ENCODE results near the gene CSNK1D.
A peak's percentile ranks its signal among the peaks of the same experiment; 100 is the strongest.

Gene CSNK1D

DNA sequence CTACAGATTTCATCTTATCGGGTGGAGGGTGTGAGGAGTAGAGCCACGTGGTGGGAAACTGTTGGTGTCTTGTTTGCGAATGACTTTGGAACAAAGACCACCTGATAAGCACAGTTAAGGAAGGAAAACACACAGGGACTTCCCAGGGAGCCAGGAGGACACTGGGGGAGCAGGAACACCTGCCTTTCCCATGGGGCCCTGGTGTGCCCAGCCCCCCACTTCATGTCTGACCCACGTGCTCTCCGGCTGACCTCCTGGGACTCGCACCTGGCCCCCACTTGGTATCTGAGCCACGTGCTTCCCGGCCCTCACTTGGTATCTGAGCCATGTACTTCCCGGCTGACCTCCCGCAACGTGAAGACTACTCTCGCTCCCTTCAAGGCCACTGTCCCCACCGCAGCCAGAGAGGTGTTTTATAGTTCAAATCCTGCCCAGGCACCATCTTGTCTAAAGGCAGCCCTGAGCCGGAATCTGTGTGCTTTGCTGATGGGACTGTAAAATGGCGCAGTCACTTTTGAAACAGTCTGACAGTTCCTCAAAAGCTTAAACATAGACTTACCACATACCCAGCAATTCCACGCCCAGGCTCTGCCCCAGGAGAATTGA is 5.4 kb upstream of the CSNK1D start:
- Mint-ChIP-seq H3K36me3 (ENCODE audit: low read depth) (peaks cover 7% of the 10 kb centered on the region), H3K4me3 (peak overlapping the region; percentile 45), H3K9me3 (no peaks in the 10 kb centered on the region), H3K4me1 (ENCODE audit: low read depth) (peaks cover 79% of the 10 kb centered on the region), H3K27ac (peak overlapping the region; percentile 96), H3K27me3 (peaks cover 10% of the 10 kb centered on the region)
- intact Hi-C loops (cut with micrococcal nuclease), result no loop called here

DNA sequence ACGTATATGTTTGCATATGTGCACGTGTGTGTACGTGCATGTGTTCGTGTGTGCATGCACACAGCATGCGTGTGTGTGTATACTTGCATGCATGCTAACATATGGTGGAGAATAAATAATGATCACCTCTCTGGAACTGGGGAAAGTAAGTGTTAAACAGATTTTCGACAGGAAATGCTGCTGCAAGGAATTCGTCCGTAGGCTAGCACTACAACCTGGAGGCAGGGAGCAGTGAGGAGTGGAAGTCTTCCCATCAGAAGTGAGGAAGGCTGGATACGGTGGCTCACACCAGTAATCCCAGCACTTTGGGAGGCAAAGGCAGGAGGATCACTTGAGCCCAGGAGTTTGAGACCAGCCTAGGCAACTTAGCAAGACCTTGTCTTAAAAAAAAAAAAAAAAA is 4.8 kb upstream of the CSNK1D start:
- H3K36me3 Mint-ChIP-seq (ENCODE audit: low read depth), result peaks cover 12% of the 10 kb centered on the region
- H3K27me3 Mint-ChIP-seq, result peaks cover 4% of the 10 kb centered on the region
- no peak overlapping the region for H3K4me3 Mint-ChIP-seq
- intact Hi-C loops (cut with micrococcal nuclease), result no loop called here
- H3K27ac Mint-ChIP-seq, result peak overlapping the region; percentile 96
- H3K9me3 Mint-ChIP-seq, result no peaks in the 10 kb centered on the region
- peaks cover 73% of the 10 kb centered on the region for H3K4me1 Mint-ChIP-seq (ENCODE audit: low read depth)

DNA sequence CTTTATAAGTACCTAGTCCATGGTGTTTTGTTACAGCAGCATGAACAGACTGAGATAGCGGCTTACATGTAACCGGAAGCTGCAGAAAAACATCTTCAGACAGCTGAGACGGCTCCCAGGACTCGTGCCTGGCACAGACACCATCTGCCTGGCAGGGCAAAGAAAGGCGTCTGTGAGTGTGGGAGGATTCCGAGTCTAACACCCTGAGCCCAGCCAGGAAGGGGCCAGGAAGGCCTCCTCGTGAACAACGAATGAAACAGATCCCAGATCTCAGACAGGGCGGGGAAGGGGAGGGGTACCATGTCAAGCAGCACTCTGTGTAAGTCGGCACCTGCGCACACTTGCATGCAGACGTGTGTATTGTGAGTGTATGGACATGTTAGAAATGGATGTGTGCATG is 4.4 kb upstream of the CSNK1D start:
- H3K27me3 Mint-ChIP-seq, result peaks cover 3% of the 10 kb centered on the region
- H3K36me3 Mint-ChIP-seq (ENCODE audit: low read depth), result peaks cover 15% of the 10 kb centered on the region
- no peaks in the 10 kb centered on the region for H3K9me3 Mint-ChIP-seq
- no peak overlapping the region for H3K4me3 Mint-ChIP-seq
- H3K4me1 Mint-ChIP-seq (ENCODE audit: low read depth), result peaks cover 69% of the 10 kb centered on the region
- peak overlapping the region; percentile 96 for H3K27ac Mint-ChIP-seq
- intact Hi-C loops (cut with micrococcal nuclease), result no loop called here

DNA sequence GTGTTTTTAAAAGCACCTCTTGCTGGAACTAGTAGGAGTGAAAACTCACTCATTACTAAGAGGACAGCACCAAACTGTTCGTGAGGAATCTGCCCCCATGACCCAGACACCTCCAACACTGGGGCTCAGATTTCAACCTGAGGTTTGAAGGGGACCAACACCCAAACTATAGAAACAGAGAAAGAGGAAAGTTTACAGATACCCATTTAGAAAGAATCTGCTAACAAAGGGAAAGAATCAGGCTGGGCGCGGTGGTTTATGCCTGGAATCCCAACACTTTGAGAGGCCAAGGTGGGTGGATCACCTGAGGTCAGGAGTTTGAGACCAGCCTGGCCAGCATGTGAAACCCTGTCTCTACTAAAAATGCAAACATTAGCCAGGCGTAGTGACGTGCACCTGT is 3.4 kb upstream of the CSNK1D start:
- intact Hi-C loops (cut with micrococcal nuclease), result no loop called here
- H3K9me3 Mint-ChIP-seq, result no peaks in the 10 kb centered on the region
- peaks cover 3% of the 10 kb centered on the region for H3K27me3 Mint-ChIP-seq
- no peak overlapping the region for H3K4me3 Mint-ChIP-seq
- H3K27ac Mint-ChIP-seq, result peak overlapping the region; percentile 40
- H3K36me3 Mint-ChIP-seq (ENCODE audit: low read depth), result peaks cover 23% of the 10 kb centered on the region
- peaks cover 68% of the 10 kb centered on the region for H3K4me1 Mint-ChIP-seq (ENCODE audit: low read depth)

DNA sequence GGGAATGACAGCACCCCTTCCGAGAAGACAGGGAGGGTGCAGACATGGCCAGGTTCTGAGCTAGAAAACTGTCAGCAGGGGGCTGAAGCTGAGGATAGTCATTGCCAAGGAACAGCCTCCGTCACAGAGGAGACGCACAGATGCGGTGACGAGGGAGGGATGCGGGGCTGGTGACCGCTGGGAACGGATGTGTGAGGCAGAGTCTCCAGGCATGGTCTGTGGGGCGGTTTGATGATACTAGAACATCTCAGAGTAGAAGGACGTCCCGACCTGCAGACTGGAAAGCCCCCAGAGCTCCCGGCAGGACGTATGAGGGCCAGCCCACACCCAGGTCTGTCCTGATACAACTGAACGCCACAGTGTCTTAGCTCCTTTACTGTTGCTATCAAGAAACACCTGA is 1.8 kb upstream of the CSNK1D start:
- peaks cover 68% of the 10 kb centered on the region for H3K4me1 Mint-ChIP-seq (ENCODE audit: low read depth)
- no peaks in the 10 kb centered on the region for H3K9me3 Mint-ChIP-seq
- no peaks in the 10 kb centered on the region for H3K27me3 Mint-ChIP-seq
- peaks cover 39% of the 10 kb centered on the region for H3K36me3 Mint-ChIP-seq (ENCODE audit: low read depth)
- no peak overlapping the region for H3K4me3 Mint-ChIP-seq
- intact Hi-C loops (cut with micrococcal nuclease), result no loop called here
- H3K27ac Mint-ChIP-seq, result peak overlapping the region; percentile 10

DNA sequence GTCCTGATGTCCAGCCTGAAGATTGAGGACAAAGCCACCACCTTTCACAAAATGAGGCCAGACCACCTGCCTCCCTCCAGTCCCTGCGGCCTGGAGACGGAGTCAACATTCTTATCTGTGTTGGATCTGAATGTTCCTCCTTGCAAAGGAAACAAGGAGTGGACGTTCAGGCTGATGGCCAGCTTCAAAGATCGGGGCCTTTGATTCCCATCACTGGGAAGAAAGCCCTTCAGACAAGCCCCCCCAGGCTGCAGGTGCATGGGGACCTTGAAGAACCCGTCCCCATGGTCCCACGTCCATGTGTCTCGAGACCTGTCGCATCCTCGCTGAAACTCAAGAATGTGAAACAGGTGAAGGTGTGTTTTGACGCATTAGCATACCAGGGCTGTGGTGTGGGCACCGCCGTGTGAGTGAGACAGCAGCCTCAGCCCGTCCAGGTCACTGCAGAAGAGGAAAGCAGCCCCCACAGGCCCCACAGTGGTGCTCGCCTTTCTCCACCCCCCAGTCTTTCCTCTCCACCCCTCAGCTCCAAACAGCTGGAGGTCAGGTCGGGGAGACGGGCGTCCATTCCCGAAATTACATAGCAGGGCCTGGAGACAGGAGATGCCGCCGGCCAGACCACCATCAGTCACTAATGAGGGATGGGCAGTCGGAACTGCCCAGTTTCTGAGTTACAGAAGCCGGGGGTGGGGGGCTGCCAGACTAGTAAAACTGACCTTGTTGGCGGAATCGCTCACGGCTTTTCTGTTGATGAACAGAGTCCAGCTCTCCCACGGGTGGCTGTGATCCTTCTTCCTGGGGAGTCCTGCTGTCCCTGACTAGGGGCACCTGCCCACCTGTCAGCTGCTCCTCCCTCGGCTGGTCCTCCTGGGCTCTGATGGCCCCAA is 877 bp upstream of the CSNK1D start:
- peak overlapping the region; percentile 99 for H3K27ac Mint-ChIP-seq
- intact Hi-C loops (cut with micrococcal nuclease), result no loop called here
- peak overlapping the region; percentile 89 for H3K4me3 Mint-ChIP-seq

DNA sequence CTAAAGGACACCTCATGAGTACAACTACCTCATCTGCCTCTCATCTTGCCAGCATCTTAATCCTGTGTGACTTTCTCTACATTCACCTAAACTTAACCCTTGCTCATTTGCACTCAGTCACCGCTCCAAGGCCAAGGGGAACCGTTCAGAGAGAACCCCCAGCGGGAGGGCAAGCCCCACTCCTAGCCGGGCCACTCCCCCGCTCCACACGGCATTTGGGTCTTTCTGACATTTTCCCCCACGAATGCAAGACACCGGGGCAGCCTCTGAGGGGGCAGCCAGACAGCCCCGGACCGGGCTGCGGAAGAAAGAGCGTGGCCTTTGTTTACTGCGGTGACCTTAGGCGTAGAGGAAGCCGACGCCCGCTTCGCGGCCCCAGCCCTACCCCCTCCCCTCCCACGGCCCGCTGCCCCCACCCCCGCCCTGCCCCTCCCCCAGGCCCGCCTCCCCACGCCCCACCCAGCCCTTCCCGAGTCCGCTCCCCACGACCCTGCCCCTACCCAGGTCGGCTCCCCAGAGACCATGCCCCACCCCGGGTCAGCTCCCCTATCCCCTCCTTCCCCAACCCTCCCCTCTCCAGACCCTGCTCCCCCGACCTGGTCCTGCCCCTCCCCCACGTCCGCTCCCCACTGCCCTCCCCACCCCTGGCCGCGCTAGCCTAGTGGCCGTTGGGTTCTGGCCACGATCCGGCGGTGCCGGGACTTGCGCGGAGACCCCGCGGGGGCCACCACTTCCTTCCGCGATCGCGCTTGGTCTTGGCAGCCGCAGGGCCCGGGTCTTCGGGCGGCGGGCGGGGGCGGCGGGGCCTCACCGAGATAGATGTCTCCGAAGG is 789 bp downstream of the CSNK1D start:
- no peaks in the 10 kb centered on the region for H3K27me3 Mint-ChIP-seq
- intact Hi-C loops (cut with micrococcal nuclease), result no loop called here
- H3K27ac Mint-ChIP-seq, result peak overlapping the region; percentile 99
- H3K4me1 Mint-ChIP-seq (ENCODE audit: low read depth), result peaks cover 73% of the 10 kb centered on the region
- H3K9me3 Mint-ChIP-seq, result no peaks in the 10 kb centered on the region
- peak overlapping the region; percentile 89 for H3K4me3 Mint-ChIP-seq
- peaks cover 59% of the 10 kb centered on the region for H3K36me3 Mint-ChIP-seq (ENCODE audit: low read depth)

More for the DNA sequence above, 877 bp upstream of the CSNK1D start:
- H3K9me3 Mint-ChIP-seq, result no peaks in the 10 kb centered on the region
- H3K4me1 Mint-ChIP-seq (ENCODE audit: low read depth), result peaks cover 73% of the 10 kb centered on the region
- no peaks in the 10 kb centered on the region for H3K27me3 Mint-ChIP-seq
- H3K36me3 Mint-ChIP-seq (ENCODE audit: low read depth), result peaks cover 49% of the 10 kb centered on the region

DNA sequence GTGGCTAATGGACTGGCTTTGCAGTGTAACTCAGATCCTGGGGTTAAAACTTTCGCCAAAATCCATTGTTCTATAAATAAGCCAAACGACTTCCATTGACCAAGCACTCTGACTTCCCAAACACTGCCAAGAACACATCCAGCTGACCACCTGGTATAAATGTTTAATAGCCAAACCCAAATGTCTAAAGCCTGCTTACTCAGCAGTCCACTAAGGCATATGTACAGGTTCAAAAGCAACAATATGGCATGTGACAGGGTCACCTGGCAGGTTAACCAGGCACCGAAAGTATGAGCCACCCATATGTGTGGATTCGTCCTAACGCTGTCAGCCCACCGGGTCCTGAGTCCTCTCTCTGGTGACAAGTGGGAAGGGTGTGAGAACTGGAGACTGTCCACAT is 2.1 kb downstream of the CSNK1D start:
- intact Hi-C loops (cut with micrococcal nuclease), result no loop called here
- Mint-ChIP-seq H3K9me3 (no peaks in the 10 kb centered on the region), H3K36me3 (ENCODE audit: low read depth) (peaks cover 71% of the 10 kb centered on the region), H3K27me3 (no peaks in the 10 kb centered on the region), H3K4me3 (no peak overlapping the region), H3K27ac (no peak overlapping the region), H3K4me1 (ENCODE audit: low read depth) (peaks cover 72% of the 10 kb centered on the region)

DNA sequence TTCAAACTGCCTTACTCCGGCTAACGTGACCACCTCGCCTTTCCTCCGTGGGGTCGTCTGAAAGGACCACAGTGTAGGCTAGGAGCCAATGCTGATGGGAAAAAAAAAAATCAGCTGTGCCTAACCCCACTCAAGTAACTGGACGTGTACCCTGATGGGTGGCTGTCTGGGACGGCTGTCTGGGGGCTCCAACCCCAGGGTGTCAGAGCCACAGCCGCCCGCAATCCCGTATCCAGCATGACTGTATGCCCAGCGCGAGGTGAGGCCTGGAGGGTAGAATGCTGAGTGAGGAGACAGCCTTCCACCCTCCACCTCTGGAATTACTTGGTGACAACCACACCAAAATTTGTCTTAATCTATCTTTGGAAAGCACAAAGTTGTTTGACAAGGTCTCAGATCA is 2.8 kb downstream of the CSNK1D start:
- peak overlapping the region; percentile 41 for H3K27ac Mint-ChIP-seq

DNA sequence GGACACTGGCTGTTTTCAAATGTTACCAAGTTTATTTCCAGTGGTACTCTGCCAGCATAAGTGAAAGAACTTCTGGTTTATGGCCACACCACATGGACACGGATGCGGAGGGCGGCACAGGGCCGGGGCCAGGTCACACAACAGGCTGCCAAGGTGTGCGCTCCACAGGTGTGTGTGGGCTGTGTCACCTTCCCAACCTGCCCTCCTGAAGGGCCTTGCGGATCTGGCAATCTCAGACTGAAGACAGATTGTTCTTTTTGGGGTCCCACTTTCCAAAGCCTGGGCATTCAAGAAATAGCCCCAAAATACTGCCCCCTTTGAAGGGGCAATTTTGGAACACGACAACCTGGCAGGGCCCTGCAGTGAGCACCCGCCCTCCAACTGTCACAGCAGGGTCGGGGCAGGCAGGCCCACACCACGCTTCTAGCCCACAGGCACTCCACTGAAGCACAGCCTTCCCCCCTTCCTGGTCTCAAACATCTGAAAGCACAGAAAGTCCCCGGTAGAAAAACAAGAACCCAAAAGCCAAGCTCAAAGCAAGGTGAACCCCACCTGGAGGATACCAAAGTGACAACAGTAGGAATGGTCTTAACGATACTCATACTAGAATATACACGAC is 3.5 kb downstream of the CSNK1D start:
- Mint-ChIP-seq H3K4me1 (ENCODE audit: low read depth) (peaks cover 73% of the 10 kb centered on the region), H3K27ac (peak overlapping the region; percentile 41), H3K4me3 (peak overlapping the region; percentile 7), H3K27me3 (no peaks in the 10 kb centered on the region), H3K9me3 (no peaks in the 10 kb centered on the region), H3K36me3 (ENCODE audit: low read depth) (peaks cover 85% of the 10 kb centered on the region)
- intact Hi-C loops (cut with micrococcal nuclease), result loop anchor here (10.0 kb wide), 1 partner anchor 45 kb away; the partner anchor contains the start of gene CD7

More for the DNA sequence above, 2.8 kb downstream of the CSNK1D start:
- intact Hi-C loops (cut with micrococcal nuclease), result no loop called here
- Mint-ChIP-seq H3K36me3 (ENCODE audit: low read depth) (peaks cover 79% of the 10 kb centered on the region), H3K4me3 (peak overlapping the region; percentile 7), H3K27me3 (no peaks in the 10 kb centered on the region), H3K9me3 (no peaks in the 10 kb centered on the region), H3K4me1 (ENCODE audit: low read depth) (peaks cover 76% of the 10 kb centered on the region)

DNA sequence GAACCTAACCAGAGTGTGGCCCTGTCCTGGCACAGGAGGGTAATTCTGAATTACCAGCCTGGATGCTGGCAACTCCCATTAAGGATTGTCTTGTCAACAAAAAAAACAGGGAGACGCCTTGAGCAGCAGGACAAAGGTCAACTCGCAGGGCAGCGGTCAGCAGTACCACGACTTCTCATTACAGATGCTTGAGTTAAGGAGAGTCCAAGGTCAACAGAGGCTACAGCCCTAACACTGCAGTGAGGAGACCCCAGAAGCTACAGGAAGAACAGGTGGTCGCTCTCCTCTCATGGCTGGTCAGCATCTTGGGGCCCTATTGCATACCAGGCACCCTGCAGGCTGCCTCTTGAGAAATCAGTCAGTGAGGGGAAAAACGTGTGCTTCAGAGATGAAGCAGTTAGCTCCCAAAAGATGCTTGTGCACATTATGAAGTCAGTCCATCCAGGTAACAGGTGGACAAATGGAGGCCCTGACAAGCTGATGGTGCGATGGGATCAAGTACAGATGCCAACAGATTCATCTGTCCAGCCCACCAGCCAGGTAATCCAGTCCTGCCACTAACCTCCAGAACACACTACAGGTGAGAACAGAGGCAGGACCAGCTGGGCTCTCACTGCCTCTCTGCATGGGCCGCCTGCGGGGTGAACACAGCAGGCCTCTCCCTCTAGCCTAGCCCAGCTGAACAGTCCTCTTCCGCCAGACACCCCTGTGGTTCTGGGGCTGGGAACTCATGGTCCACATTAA is 4.2 kb downstream of the CSNK1D start:
- Mint-ChIP-seq H3K27ac (peak overlapping the region; percentile 41), H3K27me3 (no peaks in the 10 kb centered on the region), H3K4me3 (no peak overlapping the region), H3K9me3 (no peaks in the 10 kb centered on the region), H3K36me3 (ENCODE audit: low read depth) (peaks cover 92% of the 10 kb centered on the region), H3K4me1 (ENCODE audit: low read depth) (peaks cover 70% of the 10 kb centered on the region)
- intact Hi-C loops (cut with micrococcal nuclease), result loop anchor here (10.0 kb wide), 1 partner anchor 45 kb away; the partner anchor contains the start of gene CD7

DNA sequence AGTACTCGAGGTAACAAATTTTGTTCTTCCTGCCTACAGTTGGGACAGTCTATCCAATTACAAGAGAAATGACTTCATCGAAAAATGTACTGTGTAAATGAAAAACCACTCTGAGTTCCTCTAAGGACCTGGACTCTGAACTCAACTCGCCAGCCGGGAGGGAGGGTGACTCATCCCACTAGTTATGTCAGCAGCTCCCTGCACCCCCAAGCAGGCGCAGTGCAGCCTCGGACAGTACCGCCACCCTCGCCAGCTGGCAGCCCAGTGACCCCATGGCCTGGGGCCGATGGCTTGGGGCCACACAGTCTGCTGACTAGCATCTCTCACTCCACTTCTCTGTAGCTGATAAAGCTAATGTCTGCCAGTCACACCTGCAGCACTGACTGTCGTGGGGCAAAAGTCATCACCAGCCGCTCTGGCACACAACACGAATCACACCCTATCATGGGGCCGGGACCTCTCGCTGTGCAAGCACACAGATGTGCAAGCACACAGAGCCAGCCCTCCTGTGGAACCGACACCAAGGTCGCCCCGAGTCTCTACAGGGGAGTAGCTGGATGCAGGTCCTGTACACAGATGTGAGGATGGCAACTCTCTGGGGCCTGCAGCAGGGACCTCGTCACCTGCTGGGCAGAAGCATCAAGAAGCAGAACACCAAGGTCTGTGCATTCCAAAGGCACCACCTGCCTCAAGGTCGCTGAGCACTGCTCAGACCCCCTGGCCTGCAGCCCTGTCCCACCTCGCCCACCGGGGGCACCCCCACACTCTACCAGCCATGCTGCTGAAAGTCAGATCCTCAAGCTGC is 5.7 kb downstream of the CSNK1D start:
- peaks cover 100% of the 10 kb centered on the region for H3K36me3 Mint-ChIP-seq (ENCODE audit: low read depth)
- H3K9me3 Mint-ChIP-seq, result no peaks in the 10 kb centered on the region
- no peaks in the 10 kb centered on the region for H3K27me3 Mint-ChIP-seq
- H3K4me1 Mint-ChIP-seq (ENCODE audit: low read depth), result peaks cover 70% of the 10 kb centered on the region
- intact Hi-C loops (cut with micrococcal nuclease), result loop anchor here (10.0 kb wide), 1 partner anchor 47 kb away; the partner anchor contains the start of gene CD7
- peak overlapping the region; percentile 72 for H3K27ac Mint-ChIP-seq
- peak overlapping the region; percentile 45 for H3K4me3 Mint-ChIP-seq
